IMR-90 (cell line): ENCODE data around the gene GRK5. TPM values are rescaled to one million over a fixed set of nuclear protein-coding genes. Genes with fewer than 3 reads are reported as not detected.

ENCODE experiments used
- ATAC-seq: fragments of 200-7000 bp; cut with Tn5 transposase; 2 replicates; pipeline ENCODE4 v1.9.1; 2020; ENCODE audit warnings: low read depth, mild to moderate bottlenecking, moderate library complexity
- BruUV-seq: library from RNA; stranded (reverse); fragments of 400-500 nt; replicated peaks from 2 replicates; lab custom pipeline; 2021; lab: Mats Ljungman, UMichigan
- CTCF ChIA-PET: fragments of 300-600 bp; formaldehyde crosslinking; extraction: SDS; loops from one replicate; lab custom pipeline; 2021; ENCODE audit warnings: antibody characterized with exemption; lab: Yijun Ruan, JAX
- POLR2A ChIA-PET: fragments of 300-600 bp; sonication (Branson Sonifier 250); formaldehyde crosslinking; loops from one replicate; lab custom pipeline; 2022; ENCODE audit warnings: antibody characterized with exemption; ENCODE audit not compliant: unreplicated experiment; lab: Charles Lee
- DNase-seq: peaks from one replicate; pipeline ENCODE4 v3.0.0; 2013
- H2AFZ ChIP-seq: replicated peaks from 2 replicates; pipeline ENCODE3; 2013; ENCODE audit warnings: low read length, mild to moderate bottlenecking; ENCODE audit not compliant: poor library complexity
- H2AK5ac ChIP-seq: 2 replicates; pipeline ENCODE4 v1.6.1; 2013; ENCODE audit warnings: low read depth, low read length, inconsistent platforms
- H2AK9ac ChIP-seq: replicated peaks from 2 replicates; pipeline ENCODE3; 2013; ENCODE audit warnings: mild to moderate bottlenecking, low read depth, low read length, moderate library complexity; ENCODE audit not compliant: poor library complexity
- H2BK120ac ChIP-seq: 2 replicates; pipeline ENCODE4 v1.6.1; 2013; ENCODE audit warnings: low read depth, low read length, inconsistent platforms
- H2BK15ac ChIP-seq: 3 replicates; pipeline ENCODE4 v1.6.1; 2013; ENCODE audit warnings: low read depth, low read length, inconsistent platforms
- H2BK20ac ChIP-seq: 2 replicates; pipeline ENCODE4 v1.6.1; 2013; ENCODE audit warnings: low read depth, mild to moderate bottlenecking, inconsistent platforms, low read length, moderate library complexity
- H2BK5ac ChIP-seq: 2 replicates; pipeline ENCODE4 v1.6.1; 2013; ENCODE audit warnings: mild to moderate bottlenecking, low read depth, low read length, inconsistent platforms; ENCODE audit not compliant: poor library complexity, severe bottlenecking
- H3K14ac ChIP-seq: replicated peaks from 2 replicates; pipeline ENCODE4 v1.6.1; 2013; ENCODE audit warnings: low read depth, low read length, inconsistent platforms
- H3K18ac ChIP-seq: 2 replicates; pipeline ENCODE4 v1.6.1; 2013; ENCODE audit warnings: low read depth, low read length, control low read depth
- H3K23ac ChIP-seq: 2 replicates; pipeline ENCODE4 v1.6.1; 2013; ENCODE audit warnings: low read depth, low read length, inconsistent platforms
- H3K27ac ChIP-seq: 2 replicates; pipeline ENCODE4 v1.5.1; 2013; ENCODE audit warnings: mild to moderate bottlenecking, control low read depth, low read length; ENCODE audit not compliant: insufficient read depth
- H3K27me3 ChIP-seq: 2 replicates; pipeline ENCODE4 v1.6.1; 2013; ENCODE audit warnings: low read length; ENCODE audit not compliant: control insufficient read depth, insufficient read depth
- H3K36me3 ChIP-seq: 2 replicates; pipeline ENCODE4 v1.6.1; 2013; ENCODE audit warnings: low read length, mixed read lengths; ENCODE audit not compliant: control insufficient read depth, insufficient read depth
- H3K4ac ChIP-seq: 2 replicates; pipeline ENCODE4 v1.6.1; 2013; ENCODE audit warnings: low read depth, low read length, inconsistent platforms
- H3K4me1 ChIP-seq: 2 replicates; pipeline ENCODE4 v1.6.1; 2013; ENCODE audit warnings: low read length, mixed read lengths; ENCODE audit not compliant: control insufficient read depth, insufficient read depth
- H3K4me2 ChIP-seq: 2 replicates; pipeline ENCODE4 v1.6.1; 2013; ENCODE audit warnings: low read depth, mild to moderate bottlenecking, control low read depth, low read length, moderate library complexity
- H3K4me3 ChIP-seq: 2 replicates; pipeline ENCODE4 v1.5.1; 2013; ENCODE audit warnings: low read depth, mild to moderate bottlenecking, control low read depth, low read length, moderate library complexity; ENCODE audit not compliant: insufficient read depth
- H3K56ac ChIP-seq: 2 replicates; pipeline ENCODE4 v1.6.1; 2013; ENCODE audit warnings: low read length, inconsistent platforms; ENCODE audit not compliant: insufficient read depth; ENCODE audit errors: extremely low read depth
- H3K79me1 ChIP-seq, 2 experiments: 2 replicates each; pipeline ENCODE4 v1.6.1; 2013; ENCODE audit warnings: low read length in 2 of 2, inconsistent platforms in 1 of 2, low read depth in 1 of 2
- H3K9ac ChIP-seq: 2 replicates; pipeline ENCODE4 v1.6.1; 2013; ENCODE audit warnings: low read depth, low read length, control low read depth
- H3K9me1 ChIP-seq: 2 replicates; pipeline ENCODE4 v1.6.1; 2013; ENCODE audit warnings: low read length, inconsistent platforms; ENCODE audit not compliant: insufficient read depth
- H3K9me3 ChIP-seq: 2 replicates; pipeline ENCODE4 v1.6.1; 2013; ENCODE audit warnings: low read length; ENCODE audit not compliant: control insufficient read depth, insufficient read depth
- H4K20me1 ChIP-seq: 2 replicates; pipeline ENCODE4 v1.6.1; 2013; ENCODE audit warnings: low read length, inconsistent platforms; ENCODE audit not compliant: insufficient read depth
- H4K5ac ChIP-seq: 2 replicates; pipeline ENCODE4 v1.6.1; 2013; ENCODE audit warnings: mild to moderate bottlenecking, low read depth, low read length, control low read depth
- H4K8ac ChIP-seq, 2 experiments: 2 replicates each; pipeline ENCODE4 v1.6.1; 2013; ENCODE audit warnings: low read depth in 2 of 2, low read length in 2 of 2, control low read depth in 1 of 2, inconsistent platforms in 1 of 2
- H4K91ac ChIP-seq: 2 replicates; pipeline ENCODE4 v1.6.1; 2013; ENCODE audit warnings: low read depth, low read length, inconsistent platforms; ENCODE audit not compliant: insufficient read depth
- BHLHE40 ChIP-seq: fragments of 150-350 bp; IDR thresholded peaks from 2 replicates; pipeline ENCODE4 v1.6.1; 2016; ENCODE audit warnings: mild to moderate bottlenecking, low read depth, low read length
- CEBPB ChIP-seq: IDR thresholded peaks from 2 replicates; pipeline ENCODE4 v1.6.1; 2012; ENCODE audit warnings: low read depth, low read length, improper control_type of control experiment
- CHD1 ChIP-seq: IDR thresholded peaks from 2 replicates; pipeline ENCODE4 v1.6.1; 2012; ENCODE audit warnings: low read depth, low read length, improper control_type of control experiment
- CTCF ChIP-seq: conservative IDR thresholded peaks from 2 replicates; pipeline ENCODE4 v1.5.1; 2012; ENCODE audit warnings: mild to moderate bottlenecking, low read depth, low read length, improper control_type of control experiment
- ELK1 ChIP-seq: fragments of 150-350 bp; IDR thresholded peaks from 2 replicates; pipeline ENCODE4 v1.6.1; 2016; ENCODE audit warnings: low read depth, mild to moderate bottlenecking, low read length, moderate library complexity, borderline replicate concordance
- FOS ChIP-seq: fragments of 150-350 bp; IDR thresholded peaks from 2 replicates; pipeline ENCODE4 v1.6.1; 2016; ENCODE audit warnings: low read depth, low read length
- MAFK ChIP-seq: IDR thresholded peaks from 2 replicates; pipeline ENCODE4 v1.6.1; 2012; ENCODE audit warnings: low read depth, low read length, improper control_type of control experiment
- MAZ ChIP-seq: IDR thresholded peaks from 2 replicates; pipeline ENCODE4 v1.6.1; 2012; ENCODE audit warnings: low read depth, mild to moderate bottlenecking, low read length, improper control_type of control experiment, moderate library complexity, borderline replicate concordance
- MXI1 ChIP-seq: IDR thresholded peaks from 2 replicates; pipeline ENCODE4 v1.6.1; 2012; ENCODE audit warnings: low read depth, mild to moderate bottlenecking, low read length, moderate library complexity, borderline replicate concordance
- NFE2L2 ChIP-seq: fragments of 150-350 bp; IDR thresholded peaks from 2 replicates; pipeline ENCODE4 v1.6.1; 2016; ENCODE audit warnings: low read depth, mild to moderate bottlenecking, low read length
- POLR2A ChIP-seq: IDR thresholded peaks from 2 replicates; pipeline ENCODE4 v1.6.1; 2012; ENCODE audit warnings: mild to moderate bottlenecking, low read depth, low read length
- RAD21 ChIP-seq: IDR thresholded peaks from 2 replicates; pipeline ENCODE4 v1.6.1; 2012; ENCODE audit warnings: low read length, improper control_type of control experiment
- RCOR1 ChIP-seq: IDR thresholded peaks from 2 replicates; pipeline ENCODE4 v1.6.1; 2012; ENCODE audit warnings: mild to moderate bottlenecking, low read length, improper control_type of control experiment; ENCODE audit not compliant: insufficient replicate concordance
- SMC3 ChIP-seq: fragments of 150-350 bp; IDR thresholded peaks from 2 replicates; pipeline ENCODE4 v1.6.1; 2016; ENCODE audit warnings: low read depth, mild to moderate bottlenecking, antibody characterized with exemption, low read length, moderate library complexity
- USF2 ChIP-seq: fragments of 150-350 bp; IDR thresholded peaks from 2 replicates; pipeline ENCODE4 v1.6.1; 2017; ENCODE audit warnings: mild to moderate bottlenecking, antibody characterized with exemption, low read length, low read depth
- WGBS, 2 experiments: methylation state at CpG; one replicate each; pipeline versions ENCODE4 v1.1.5 to v1.1.7; 2013; ENCODE audit warnings: missing lambda C conversion rate in 2 of 2; ENCODE audit not compliant: insufficient read length in 1 of 2; ENCODE audit errors: extremely low coverage in 2 of 2; 5-methylcytosine and 5-hydroxymethylcytosine counted together
- dilution Hi-C: fragments of 300-500 bp; cut with HindIII; formaldehyde crosslinking; loops from one replicate; pipeline ENCODE4 v1.14.3; 2018; ENCODE audit warnings: low sequenced_read_pairs; ENCODE audit not compliant: unreplicated experiment
- in situ Hi-C: fragments of 300-500 bp; cut with MboI; formaldehyde crosslinking; loops from 3 replicates; pipeline ENCODE4 v1.14.3; 2019; ENCODE audit warnings: low sequenced_read_pairs, inconsistent platforms, mixed read lengths
- intact Hi-C: fragments of 100-400 bp; cut with micrococcal nuclease; formaldehyde crosslinking; loops from 2 replicates; pipeline ENCODE4 v1.10.0; 2022
- polyA plus RNA-seq, 3 experiments: library from polyadenylated mRNA; depleted of rRNA; stranded (reverse); fragments of >200 nt; gene quantifications; 2 replicates each; pipeline ENCODE4 v1.2.3, GENCODE V29; 2012; ENCODE audit warnings: low replicate concordance in 1 of 3
- total RNA-seq: library from RNA; depleted of rRNA; stranded (reverse); fragments of >200 nt; gene quantifications from 2 replicates; pipeline ENCODE4 v1.2.3, GENCODE V29; 2012

Gene GRK5
- total and polyA plus RNA-seq, 2 of the 4 experiments (the other 2 are of a cell fraction) = 12.9 to 16.3 TPM

GRCh38 chr10:119361037-119361436, 153.7 kb downstream of the GRK5 start:
- Histone ChIP-seq H3K4me2 (no peak overlapping the region), H4K91ac (no peak overlapping the region), H3K56ac (no peak overlapping the region), H2BK5ac (no peak overlapping the region), H4K20me1 (peaks cover 72% of the 10 kb centered on the region), H4K8ac (no peak overlapping the region), H3K27me3 (no peaks in the 10 kb centered on the region), H2AFZ (no peak overlapping the region), H2BK15ac (no peak overlapping the region), H3K4ac (no peak overlapping the region), H3K14ac (no peak overlapping the region), H3K23ac (no peak overlapping the region), H3K79me1 (peaks cover 13 to 87% of the 10 kb centered on the region in 2 experiments; a peak in 3 of 4 replicates), H3K27ac (no peak overlapping the region), H4K5ac (no peak overlapping the region), H3K4me1 (peaks cover 30% of the 10 kb centered on the region), H2BK120ac (no peak overlapping the region), H3K9me1 (peaks cover 26% of the 10 kb centered on the region), H3K9ac (no peak overlapping the region), H2AK9ac (no peak overlapping the region), H3K4me3 (no peak overlapping the region), H3K36me3 (peaks cover 32% of the 10 kb centered on the region), H3K9me3 (0 out of 2 replicates have a peak, but pooled peaks cover 2% of the 10 kb centered on the region), H3K18ac (no peak overlapping the region), H2BK20ac (no peak overlapping the region), H2AK5ac (no peak overlapping the region)
- no peak for DNase-seq
- ATAC-seq = no peak
- 93% methylated on average over 5 of the region's 10 CpGs; no CpG with 5 or more reads in 1 of the 2 experiments for WGBS, 2 experiments
- CTCF ChIA-PET = no interaction called here
- no TSS peak for BruUV-seq
- dilution Hi-C loops (no loop called here), in situ Hi-C loops (no loop called here), intact Hi-C loops (no loop called here)
- no peak for TF ChIP-seq SMC3
- TF ChIP-seq MXI1 = no peak
- TF ChIP-seq POLR2A = no peak
- no peak for TF ChIP-seq MAFK
- no peak for TF ChIP-seq FOS
- no peak for TF ChIP-seq NFE2L2
- TF ChIP-seq CEBPB = no peak
- TF ChIP-seq RAD21 = no peak
- TF ChIP-seq ELK1 = no peak
- TF ChIP-seq BHLHE40 = no peak
- no peak for TF ChIP-seq CHD1
- no peak for TF ChIP-seq MAZ
- TF ChIP-seq CTCF = no peak
- no peak for TF ChIP-seq USF2
- no peak for TF ChIP-seq RCOR1
- POLR2A ChIA-PET = no interaction called here
